ENCODE data around the gene CLIP1. TPM values are rescaled to one million over a fixed set of nuclear protein-coding genes. Genes with fewer than 3 reads are reported as not detected.
"Not testable (repeated sequence)": the region's sequence is repeated elsewhere in the genome, so short reads cannot be mapped to it uniquely, and the experiment has no call there.

Gene CLIP1
- total RNA-seq, 2 experiments from 2014 or later = 53.9 to 58.6 TPM

DNA sequence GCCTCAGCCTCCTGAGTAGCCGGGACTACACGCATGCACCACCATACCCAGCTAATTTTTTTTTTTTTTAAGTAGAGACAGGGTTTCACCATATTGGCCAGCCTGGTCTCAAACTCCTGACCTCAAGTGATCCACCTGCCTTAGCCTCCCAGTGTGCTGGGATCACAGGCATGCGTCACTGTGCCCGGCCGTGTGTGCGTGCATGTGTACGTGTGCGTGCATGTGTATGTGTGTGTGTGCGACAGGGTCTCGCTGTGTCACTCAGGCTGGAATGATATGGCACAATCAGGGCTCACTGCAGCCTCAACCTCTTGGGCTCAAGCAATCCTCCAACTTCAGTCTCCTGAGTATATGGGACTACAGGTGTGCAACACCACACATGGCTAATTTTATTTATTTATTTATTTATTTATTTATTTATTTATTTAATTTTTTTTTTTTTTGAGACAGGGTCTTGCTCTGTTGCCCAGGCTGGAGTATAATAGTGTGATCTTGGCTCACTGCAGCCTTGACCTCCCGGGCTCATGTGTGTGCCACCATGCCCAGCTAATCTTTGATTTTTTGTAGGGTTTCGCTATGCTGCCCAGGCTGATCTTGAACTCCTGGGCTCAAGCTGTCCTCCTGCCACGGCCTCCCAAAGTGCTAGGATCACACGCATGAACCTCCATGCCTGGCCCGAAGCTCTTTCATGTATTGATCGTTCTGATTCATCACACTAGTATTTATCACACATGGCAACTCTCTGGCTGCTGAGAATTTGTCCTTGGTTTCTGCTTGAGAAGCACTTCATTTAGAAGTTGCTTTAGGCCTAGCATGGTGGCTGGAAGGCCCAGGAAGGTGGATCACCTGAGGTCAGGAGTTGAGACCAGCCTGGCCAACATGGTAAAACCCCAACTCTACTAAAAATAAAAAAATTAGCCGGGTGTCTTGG lies 35.9 kb upstream of the CLIP1 start:
- POLR2A ChIA-PET = no interaction called here
- intact Hi-C loops (cut with DNase I, micrococcal nuclease) = no loop called here
- no peaks in the 10 kb centered on the region for H3K9me3 Mint-ChIP-seq (ENCODE audit: low read depth)
- peaks cover 14% of the 10 kb centered on the region for H3K4me1 Mint-ChIP-seq
- H3K36me3 Mint-ChIP-seq (ENCODE audit: low read depth) = no peaks in the 10 kb centered on the region
- ATAC-seq (no peak), DNase-seq (no peak)
- H3K27ac Mint-ChIP-seq = no peak overlapping the region
- H3K27me3 Mint-ChIP-seq = no peaks in the 10 kb centered on the region
- H3K4me3 Mint-ChIP-seq = no peak overlapping the region
- CTCF ChIA-PET = interaction anchor here (0.5 to 2.3 kb wide), 2 partner anchors 13 to 144 kb away, joined by 3 to 15 read pairs; no protein-coding TSS in a partner anchor

DNA sequence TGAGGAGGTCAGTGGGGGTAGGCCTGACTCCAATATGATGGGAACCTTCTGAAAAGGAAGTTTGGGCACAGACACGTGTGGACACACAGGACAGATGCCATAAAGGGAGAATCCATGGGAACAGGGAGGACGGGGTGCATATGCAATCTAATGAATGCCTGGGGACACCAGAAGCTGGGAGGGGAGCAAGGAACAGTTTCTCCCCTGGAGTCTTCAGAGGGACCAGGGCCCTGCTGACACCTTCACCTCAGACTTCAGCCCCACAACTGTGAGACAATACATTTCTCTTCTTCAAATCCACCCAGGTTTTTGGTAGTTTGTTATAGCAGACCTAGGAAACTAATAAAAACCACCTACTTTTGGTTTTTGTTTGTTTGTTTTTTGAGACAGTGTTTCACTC lies 35.2 kb upstream of the CLIP1 start:
- peaks cover 21% of the 10 kb centered on the region for H3K4me1 Mint-ChIP-seq
- ATAC-seq (no peak), DNase-seq (no peak)
- H3K27me3 Mint-ChIP-seq = no peaks in the 10 kb centered on the region
- intact Hi-C loops (cut with DNase I, micrococcal nuclease) = no loop called here
- POLR2A ChIA-PET = no interaction called here
- no peaks in the 10 kb centered on the region for H3K9me3 Mint-ChIP-seq (ENCODE audit: low read depth)
- H3K4me3 Mint-ChIP-seq = no peak overlapping the region
- no peaks in the 10 kb centered on the region for H3K36me3 Mint-ChIP-seq (ENCODE audit: low read depth)
- CTCF ChIA-PET = interaction anchor here (2.3 kb wide), 1 partner anchor 13 kb away, joined by 15 read pairs; no protein-coding TSS in a partner anchor
- peak overlapping the region; percentile 42 for H3K27ac Mint-ChIP-seq

DNA sequence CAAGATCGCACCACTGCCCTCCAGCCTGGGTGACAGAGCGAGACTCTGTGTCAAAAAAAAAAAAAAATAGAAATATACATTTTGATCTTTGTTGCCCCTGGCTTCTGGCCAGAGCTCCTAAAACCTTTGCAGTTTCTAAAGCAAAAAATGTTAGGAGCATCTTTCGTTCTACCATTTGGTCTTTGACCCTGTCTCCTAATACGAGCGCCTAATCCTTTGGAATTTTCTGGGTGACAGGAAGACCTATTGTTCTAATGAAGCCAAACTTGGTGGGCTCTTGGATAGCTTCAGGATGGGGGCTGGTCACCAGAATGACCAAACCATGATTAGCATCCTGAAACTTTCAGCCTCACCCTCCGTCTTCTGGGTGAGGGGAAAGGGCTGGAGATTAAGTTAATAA lies 32.3 kb upstream of the CLIP1 start:
- no peak overlapping the region for H3K27ac Mint-ChIP-seq
- H3K4me3 Mint-ChIP-seq = no peak overlapping the region
- DNase-seq (no peak), ATAC-seq (no peak)
- no peaks in the 10 kb centered on the region for H3K9me3 Mint-ChIP-seq (ENCODE audit: low read depth)
- H3K27me3 Mint-ChIP-seq = no peaks in the 10 kb centered on the region
- H3K4me1 Mint-ChIP-seq = peaks cover 29% of the 10 kb centered on the region
- H3K36me3 Mint-ChIP-seq (ENCODE audit: low read depth) = no peaks in the 10 kb centered on the region
- ChIA-PET CTCF (interaction anchor here (0.7 kb wide), 1 partner anchor 341 kb away, joined by 3 read pairs; no protein-coding TSS in a partner anchor), POLR2A (interaction anchor here (0.6 kb wide), 3 partner anchors 14 to 48 kb away, joined by 3 to 5 read pairs (median 5); no protein-coding TSS in a partner anchor)
- intact Hi-C loops (cut with DNase I, micrococcal nuclease) = loop anchor here in 1 of 2 experiments (5.0 kb wide), 1 partner anchor 42 kb away; no protein-coding TSS in a partner anchor

DNA sequence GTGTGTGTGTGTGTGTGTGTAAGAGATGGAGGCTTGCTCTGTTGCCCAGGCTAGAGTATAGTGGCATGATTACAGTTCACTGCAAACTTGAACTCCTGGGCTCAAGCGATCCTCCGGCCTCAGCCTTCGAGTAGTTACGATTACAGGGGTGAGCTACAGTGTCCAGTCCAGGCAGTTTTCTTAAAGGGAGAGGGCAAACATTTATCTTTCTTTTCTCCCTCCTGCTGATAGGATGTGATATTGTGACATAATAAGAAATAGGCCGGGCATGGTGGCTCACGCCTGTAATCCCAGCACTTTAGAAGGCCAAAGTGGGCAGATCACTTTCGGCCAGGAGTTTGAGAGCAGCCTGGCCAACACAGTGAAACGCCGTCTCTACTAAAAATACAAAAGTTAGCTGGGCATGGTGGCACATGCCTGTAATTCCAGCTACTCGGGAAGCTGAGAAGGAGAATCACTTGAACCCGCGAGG lies 31.8 kb upstream of the CLIP1 start:
- Mint-ChIP-seq H3K27ac (peak overlapping the region; percentile 99), H3K27me3 (no peaks in the 10 kb centered on the region), H3K9me3 (ENCODE audit: low read depth) (no peaks in the 10 kb centered on the region), H3K4me3 (no peak overlapping the region), H3K4me1 (peaks cover 29% of the 10 kb centered on the region), H3K36me3 (ENCODE audit: low read depth) (no peaks in the 10 kb centered on the region)
- DNase-seq = no peak
- ATAC-seq = no peak
- ChIA-PET CTCF (interaction anchor here (0.7 kb wide), 2 partner anchors 341 to 1089 kb away, joined by 3 read pairs; no protein-coding TSS in a partner anchor), POLR2A (interaction anchor here (0.6 kb wide), 3 partner anchors 15 to 48 kb away, joined by 3 to 5 read pairs (median 5); no protein-coding TSS in a partner anchor)
- intact Hi-C loops (cut with DNase I, micrococcal nuclease) = loop anchor here in 1 of 2 experiments (5.0 kb wide), 1 partner anchor 42 kb away; no protein-coding TSS in a partner anchor

GRCh38 chr12:122452701-122453285 lies 30.3 kb upstream of the CLIP1 start:
- H3K4me3 Mint-ChIP-seq = peak overlapping the region; percentile 66
- ATAC-seq (peak; percentile 20), DNase-seq (peak; percentile 15)
- ChIA-PET CTCF (interaction anchor here (0.8 to 1.4 kb wide), 3 partner anchors 19 to 53 kb away, joined by 3 to 11 read pairs (median 7); no protein-coding TSS in a partner anchor), POLR2A (no interaction called here)
- peak overlapping the region; percentile 99 for H3K27ac Mint-ChIP-seq
- intact Hi-C loops (cut with DNase I, micrococcal nuclease) = loop anchor here (1.0 to 5.0 kb wide), 5 partner anchors 19 to 75 kb away; partner anchors contain the start of genes CLIP1 (in 1 of the 2) and KNTC1 (in 1 of the 2)
- H3K9me3 Mint-ChIP-seq (ENCODE audit: low read depth) = no peaks in the 10 kb centered on the region
- no peaks in the 10 kb centered on the region for H3K27me3 Mint-ChIP-seq
- H3K36me3 Mint-ChIP-seq (ENCODE audit: low read depth) = no peaks in the 10 kb centered on the region
- H3K4me1 Mint-ChIP-seq = peaks cover 31% of the 10 kb centered on the region

- no peaks in the 10 kb centered on the region for H3K27me3 Mint-ChIP-seq
- ATAC-seq (peak; percentile 55), DNase-seq (peak; percentile 35)
- no peaks in the 10 kb centered on the region for H3K36me3 Mint-ChIP-seq (ENCODE audit: low read depth)
- ChIA-PET POLR2A (interaction anchor here (0.6 kb wide), 1 partner anchor 13 kb away, joined by 3 read pairs; no protein-coding TSS in a partner anchor), CTCF (interaction anchor here (0.5 to 2.0 kb wide), 4 partner anchors 22 to 93 kb away, joined by 3 to 11 read pairs (median 6); no protein-coding TSS in a partner anchor)
- intact Hi-C loops (cut with DNase I, micrococcal nuclease) = no loop called here
- no peaks in the 10 kb centered on the region for H3K9me3 Mint-ChIP-seq (ENCODE audit: low read depth)
- no peak overlapping the region for H3K27ac Mint-ChIP-seq
- peaks cover 28% of the 10 kb centered on the region for H3K4me1 Mint-ChIP-seq
- H3K4me3 Mint-ChIP-seq = no peak overlapping the region
Observed at GRCh38 chr12:122449317-122449716, 26.8 kb upstream of the CLIP1 start.

- CTCF ChIA-PET = interaction anchor here (1.0 kb wide), 1 partner anchor 35 kb away, joined by 3 read pairs; no protein-coding TSS in a partner anchor
- DNase-seq; H3K9me3 Mint-ChIP-seq (ENCODE audit: low read depth); H3K27ac Mint-ChIP-seq; H3K4me3 Mint-ChIP-seq; H3K36me3 Mint-ChIP-seq (ENCODE audit: low read depth); POLR2A ChIA-PET; H3K27me3 Mint-ChIP-seq; ATAC-seq; intact Hi-C loops (cut with DNase I, micrococcal nuclease): not testable (repeated sequence)
- peaks cover 13% of the 10 kb centered on the region for H3K4me1 Mint-ChIP-seq
Observed at GRCh38 chr12:122447825-122448224, 25.4 kb upstream of the CLIP1 start.

DNA sequence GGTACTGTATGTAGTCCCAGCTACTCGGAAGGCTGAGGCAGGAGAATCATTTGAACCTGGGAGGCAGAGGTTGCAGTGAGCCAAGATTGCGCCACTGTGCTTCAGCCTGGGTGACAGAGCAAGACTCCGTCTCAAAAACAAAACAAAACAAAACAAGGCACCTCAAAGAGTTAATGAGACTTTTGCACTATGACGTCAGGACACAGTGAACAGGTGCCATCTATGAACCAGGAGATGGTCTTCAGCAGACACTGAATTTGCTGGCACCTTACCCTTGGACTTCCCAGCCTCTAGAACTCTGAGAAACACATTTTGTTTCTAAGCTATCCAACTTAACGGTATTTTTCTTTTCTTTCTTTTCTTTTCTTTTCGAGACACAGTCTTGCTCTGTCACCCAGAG lies 23.9 kb upstream of the CLIP1 start:
- intact Hi-C loops (cut with DNase I, micrococcal nuclease); H3K9me3 Mint-ChIP-seq (ENCODE audit: low read depth); H3K4me1 Mint-ChIP-seq; DNase-seq; H3K36me3 Mint-ChIP-seq (ENCODE audit: low read depth); H3K4me3 Mint-ChIP-seq; POLR2A ChIA-PET; H3K27ac Mint-ChIP-seq; ATAC-seq; H3K27me3 Mint-ChIP-seq: not testable (repeated sequence)
- CTCF ChIA-PET = interaction anchor here (0.6 to 1.4 kb wide), 2 partner anchors 26 to 47 kb away, joined by 3 read pairs; no protein-coding TSS in a partner anchor

GRCh38 chr12:122444071-122444470 lies 21.6 kb upstream of the CLIP1 start:
- not testable (repeated sequence) for H3K4me1 Mint-ChIP-seq

GRCh38 chr12:122438822-122439221 lies 16.4 kb upstream of the CLIP1 start:
- H3K9me3 Mint-ChIP-seq (ENCODE audit: low read depth); H3K27ac Mint-ChIP-seq; H3K4me3 Mint-ChIP-seq; intact Hi-C loops (cut with DNase I, micrococcal nuclease); DNase-seq; H3K4me1 Mint-ChIP-seq; H3K36me3 Mint-ChIP-seq (ENCODE audit: low read depth); H3K27me3 Mint-ChIP-seq; ATAC-seq; POLR2A ChIA-PET: not testable (repeated sequence)
- CTCF ChIA-PET = interaction anchor here (0.7 to 1.1 kb wide), 3 partner anchors 29 to 102 kb away, joined by 3 to 4 read pairs (median 3); no protein-coding TSS in a partner anchor

More at GRCh38 chr12:122444071-122444470, 21.6 kb upstream of the CLIP1 start:
- H3K27ac Mint-ChIP-seq; DNase-seq; H3K4me3 Mint-ChIP-seq; H3K9me3 Mint-ChIP-seq (ENCODE audit: low read depth); H3K27me3 Mint-ChIP-seq; CTCF ChIA-PET; POLR2A ChIA-PET; intact Hi-C loops (cut with DNase I, micrococcal nuclease); ATAC-seq; H3K36me3 Mint-ChIP-seq (ENCODE audit: low read depth): not testable (repeated sequence)

- ChIA-PET CTCF (interaction anchor here (0.8 to 1.0 kb wide), 2 partner anchors 38 to 49 kb away, joined by 3 to 4 read pairs; no protein-coding TSS in a partner anchor), POLR2A (no interaction called here)
- Mint-ChIP-seq H3K4me3 (no peak overlapping the region), H3K9me3 (ENCODE audit: low read depth) (no peaks in the 10 kb centered on the region), H3K36me3 (ENCODE audit: low read depth) (no peaks in the 10 kb centered on the region), H3K4me1 (no peaks in the 10 kb centered on the region), H3K27me3 (no peaks in the 10 kb centered on the region), H3K27ac (no peak overlapping the region)
- DNase-seq = no peak
- intact Hi-C loops (cut with DNase I, micrococcal nuclease) = no loop called here
- ATAC-seq = no peak
Observed at GRCh38 chr12:122437656-122438121, 15.2 kb upstream of the CLIP1 start.

Data from activated CD4-positive, alpha-beta T cell treated with anti-CD3 and anti-CD28 coated beads for 36 hours (primary cell).